ENCODE data around the gene DZANK1.

- TF ChIP-seq, protein P1, sequence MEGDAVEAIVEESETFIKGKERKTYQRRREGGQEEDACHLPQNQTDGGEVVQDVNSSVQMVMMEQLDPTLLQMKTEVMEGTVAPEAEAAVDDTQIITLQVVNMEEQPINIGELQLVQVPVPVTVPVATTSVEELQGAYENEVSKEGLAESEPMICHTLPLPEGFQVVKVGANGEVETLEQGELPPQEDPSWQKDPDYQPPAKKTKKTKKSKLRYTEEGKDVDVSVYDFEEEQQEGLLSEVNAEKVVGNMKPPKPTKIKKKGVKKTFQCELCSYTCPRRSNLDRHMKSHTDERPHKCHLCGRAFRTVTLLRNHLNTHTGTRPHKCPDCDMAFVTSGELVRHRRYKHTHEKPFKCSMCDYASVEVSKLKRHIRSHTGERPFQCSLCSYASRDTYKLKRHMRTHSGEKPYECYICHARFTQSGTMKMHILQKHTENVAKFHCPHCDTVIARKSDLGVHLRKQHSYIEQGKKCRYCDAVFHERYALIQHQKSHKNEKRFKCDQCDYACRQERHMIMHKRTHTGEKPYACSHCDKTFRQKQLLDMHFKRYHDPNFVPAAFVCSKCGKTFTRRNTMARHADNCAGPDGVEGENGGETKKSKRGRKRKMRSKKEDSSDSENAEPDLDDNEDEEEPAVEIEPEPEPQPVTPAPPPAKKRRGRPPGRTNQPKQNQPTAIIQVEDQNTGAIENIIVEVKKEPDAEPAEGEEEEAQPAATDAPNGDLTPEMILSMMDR (IDR thresholded peaks at IDR 0.05; ENCODE audit: low read depth, low read length): no peak
- no peak for TF ChIP-seq EZH2phosphoT487 (IDR thresholded peaks at IDR 0.05; ENCODE audit: low read depth)
Observed at GRCh38 chr20:18506744-18507143, 39.9 kb upstream of the DZANK1 start.

Data from OCI-LY3 (cell line).